NAMALWA (cell line): Measurements from ENCODE around the gene USP17L22.
"Not testable (repeated sequence)": the region's sequence is repeated elsewhere in the genome, so short reads cannot be mapped to it uniquely, and the experiment has no call there.

ENCODE experiments used
- DNase-seq: peaks from one replicate; pipeline ENCODE4 v3.0.0-alpha.2; 2015; ENCODE audit warnings: low spot score

Gene USP17L22

GRCh38 chr4:9267319-9267718 lies at the start of gene USP17L22:
Gene USP17L22, plus strand, starts transcription at chr4:9267619. Its CDS starts 0 bp downstream, at chr4:9267619.
- not testable (repeated sequence) for DNase-seq

GRCh38 chr4:9219852-9220251 lies 47.6 kb upstream of the USP17L22 start, which contains the start of gene USP17L12:
Gene USP17L12, plus strand, starts transcription at chr4:9220152. Its CDS starts 0 bp downstream, at chr4:9220152.
- DNase-seq, result not testable (repeated sequence)

- not testable (repeated sequence) for DNase-seq
Measured at GRCh38 chr4:9224596-9224995, 42.8 kb upstream of the USP17L22 start, which contains the start of gene USP17L13. Gene USP17L13, plus strand, starts transcription at chr4:9224896. Its CDS starts 0 bp downstream, at chr4:9224896.

GRCh38 chr4:9230249-9230648 lies 37.2 kb upstream of the USP17L22 start:
- DNase-seq, result not testable (repeated sequence)

- not testable (repeated sequence) for DNase-seq
Measured at GRCh38 chr4:9234085-9234484, 33.3 kb upstream of the USP17L22 start, which contains the start of gene USP17L15. Gene USP17L15, plus strand, starts transcription at chr4:9234385. Its CDS starts 0 bp downstream, at chr4:9234385.

GRCh38 chr4:9238461-9238860 lies 29.0 kb upstream of the USP17L22 start:
- DNase-seq, result not testable (repeated sequence)

- not testable (repeated sequence) for DNase-seq
Measured at GRCh38 chr4:9243579-9243978, 23.8 kb upstream of the USP17L22 start, which contains the start of gene USP17L17. Gene USP17L17, plus strand, starts transcription at chr4:9243879. Its CDS starts 0 bp downstream, at chr4:9243879.

GRCh38 chr4:9247953-9248680 lies 19.3 kb upstream of the USP17L22 start, which contains the start of gene USP17L18:
Gene USP17L18, plus strand, starts transcription at chr4:9248630. Its CDS starts 0 bp downstream, at chr4:9248630.
- not testable (repeated sequence) for DNase-seq

GRCh38 chr4:9253078-9253477 lies 14.3 kb upstream of the USP17L22 start, which contains the start of gene USP17L19:
Gene USP17L19, plus strand, starts transcription at chr4:9253378. Its CDS starts 0 bp downstream, at chr4:9253378.
- DNase-seq, result not testable (repeated sequence)

GRCh38 chr4:9257824-9258223 lies 9.6 kb upstream of the USP17L22 start, which contains the start of gene USP17L20:
Gene USP17L20, plus strand, starts transcription at chr4:9258124. Its CDS starts 0 bp downstream, at chr4:9258124.
- not testable (repeated sequence) for DNase-seq

GRCh38 chr4:9262572-9262971 lies 4.8 kb upstream of the USP17L22 start, which contains the start of gene USP17L21:
Gene USP17L21, plus strand, starts transcription at chr4:9262872. Its CDS starts 0 bp downstream, at chr4:9262872.
- not testable (repeated sequence) for DNase-seq

GRCh38 chr4:9271719-9272118 lies 4.3 kb downstream of the USP17L22 start:
- DNase-seq, result not testable (repeated sequence)
